C4-2B (cell line): Measurements from ENCODE around the gene MTMR2.

Source experiments
- CTCF ChIP-seq: fragments of 450-650 bp; conservative IDR thresholded peaks from 2 replicates; pipeline ENCODE4 v1.5.1; 2017; ENCODE audit warnings: mild to moderate bottlenecking
- ZFX ChIP-seq: fragments of 450-650 bp; IDR thresholded peaks from 2 replicates; pipeline ENCODE4 v1.6.1; 2017

DNA sequence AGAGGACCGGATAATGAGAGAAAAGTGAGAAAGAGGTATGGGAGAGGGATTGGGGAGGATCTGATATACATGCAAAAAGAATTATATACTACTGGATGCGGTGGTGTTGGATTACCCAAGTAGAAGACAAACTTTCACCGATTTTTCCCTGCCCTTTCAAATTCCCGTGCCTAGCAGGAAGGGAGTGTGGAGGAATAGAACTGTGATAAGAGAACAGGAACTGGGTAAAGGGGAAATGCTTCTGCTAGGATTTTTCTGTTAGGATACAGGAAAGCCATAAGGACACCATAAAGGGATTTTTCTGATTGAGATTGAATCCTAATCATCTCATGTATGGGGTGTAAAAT is 480 bp upstream of the MTMR2 start:
- no peak for TF ChIP-seq CTCF
- no peak for TF ChIP-seq ZFX
